Liver (tissue), 3 donors: ENCODE measurements around the gene SFXN2.

Source experiments
- EGR1 ChIP-seq, 2 donors: IDR thresholded peaks; 2 replicates each; pipeline ENCODE4 v1.6.1; 2016 to 2018; ENCODE audit warnings: antibody characterized with exemption in 2 of 2, low read depth in 2 of 2
- FOXA1 ChIP-seq: IDR thresholded peaks from 2 replicates; pipeline ENCODE4 v1.6.1; 2016; ENCODE audit warnings: antibody characterized with exemption
- JUND ChIP-seq, 2 donors: IDR thresholded peaks; 2 replicates each; pipeline ENCODE4 v1.6.1; 2016; ENCODE audit warnings: antibody characterized with exemption in 2 of 2
- MAX ChIP-seq: IDR thresholded peaks from 2 replicates; pipeline ENCODE4 v1.6.1; 2016; ENCODE audit warnings: antibody characterized with exemption
- RAD21 ChIP-seq, 2 donors: IDR thresholded peaks; 2 replicates each; pipeline ENCODE4 v1.6.1; 2016; ENCODE audit warnings: antibody characterized with exemption in 2 of 2, mild to moderate bottlenecking in 2 of 2
- SP1 ChIP-seq: IDR thresholded peaks from 2 replicates; pipeline ENCODE4 v1.6.1; 2018; ENCODE audit warnings: antibody characterized with exemption, mild to moderate bottlenecking
- TAF1 ChIP-seq: conservative IDR thresholded peaks from 2 replicates; pipeline ENCODE4 v1.6.1; 2016; ENCODE audit warnings: antibody characterized with exemption, mild to moderate bottlenecking
- YY1 ChIP-seq: IDR thresholded peaks from 2 replicates; pipeline ENCODE4 v1.6.1; 2016; ENCODE audit warnings: antibody characterized with exemption, mild to moderate bottlenecking
- ZBTB33 ChIP-seq: IDR thresholded peaks from 2 replicates; pipeline ENCODE4 v1.6.1; 2016; ENCODE audit warnings: antibody characterized with exemption
- TF ChIP-seq, protein P1 (sequence below): fragments of 150-350 bp; IDR thresholded peaks from 2 replicates; pipeline ENCODE4 v1.5.1; 2017; ENCODE audit warnings: improper control_type of control experiment, low read depth, low read length; ENCODE audit not compliant: missing input control
- TF ChIP-seq, protein P2 (sequence below): IDR thresholded peaks from 2 replicates; pipeline ENCODE4 v1.6.1; 2016; ENCODE audit warnings: antibody characterized with exemption
- donor health status: healthy.
- donor health status: healthy.

DNA sequence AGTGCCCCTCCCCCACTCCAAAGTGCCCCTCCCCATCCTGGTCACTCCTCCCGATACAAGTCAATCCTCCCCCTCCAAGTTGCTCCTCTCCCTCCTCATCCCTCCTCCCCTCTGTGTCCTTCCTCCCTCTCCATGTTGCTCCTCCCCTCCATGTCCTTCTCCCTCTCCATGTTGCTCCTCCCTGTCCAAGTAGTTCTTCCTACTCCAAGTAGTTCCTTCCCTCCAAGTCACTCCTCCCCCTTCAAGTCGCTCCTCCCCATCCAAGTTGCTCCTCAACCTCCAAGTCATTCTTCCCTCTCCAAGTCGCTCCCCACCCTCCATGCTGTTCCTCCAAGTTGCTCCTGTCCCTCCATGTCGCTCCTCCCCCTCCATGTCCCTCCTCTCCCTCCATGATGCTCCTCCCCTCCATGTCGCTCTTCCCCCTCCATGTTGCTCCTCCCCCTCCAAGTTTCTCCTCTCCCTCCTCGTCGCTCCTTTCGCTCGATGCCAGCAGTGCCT, 20.7 kb downstream of the SFXN2 start:
- TF ChIP-seq, protein P1, sequence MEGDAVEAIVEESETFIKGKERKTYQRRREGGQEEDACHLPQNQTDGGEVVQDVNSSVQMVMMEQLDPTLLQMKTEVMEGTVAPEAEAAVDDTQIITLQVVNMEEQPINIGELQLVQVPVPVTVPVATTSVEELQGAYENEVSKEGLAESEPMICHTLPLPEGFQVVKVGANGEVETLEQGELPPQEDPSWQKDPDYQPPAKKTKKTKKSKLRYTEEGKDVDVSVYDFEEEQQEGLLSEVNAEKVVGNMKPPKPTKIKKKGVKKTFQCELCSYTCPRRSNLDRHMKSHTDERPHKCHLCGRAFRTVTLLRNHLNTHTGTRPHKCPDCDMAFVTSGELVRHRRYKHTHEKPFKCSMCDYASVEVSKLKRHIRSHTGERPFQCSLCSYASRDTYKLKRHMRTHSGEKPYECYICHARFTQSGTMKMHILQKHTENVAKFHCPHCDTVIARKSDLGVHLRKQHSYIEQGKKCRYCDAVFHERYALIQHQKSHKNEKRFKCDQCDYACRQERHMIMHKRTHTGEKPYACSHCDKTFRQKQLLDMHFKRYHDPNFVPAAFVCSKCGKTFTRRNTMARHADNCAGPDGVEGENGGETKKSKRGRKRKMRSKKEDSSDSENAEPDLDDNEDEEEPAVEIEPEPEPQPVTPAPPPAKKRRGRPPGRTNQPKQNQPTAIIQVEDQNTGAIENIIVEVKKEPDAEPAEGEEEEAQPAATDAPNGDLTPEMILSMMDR, result no peak
- TF ChIP-seq SP1 (no peak), ZBTB33 (no peak), MAX (no peak), JUND (IDR thresholded peaks at IDR 0.05) (no peak), RAD21 (IDR thresholded peaks at IDR 0.05) (no peak), YY1 (no peak), EGR1 (IDR thresholded peaks at IDR 0.05; ENCODE audit: low read depth in 2 of 2) (no peak), TAF1 (no peak), FOXA1 (no peak)
- TF ChIP-seq, protein P2, sequence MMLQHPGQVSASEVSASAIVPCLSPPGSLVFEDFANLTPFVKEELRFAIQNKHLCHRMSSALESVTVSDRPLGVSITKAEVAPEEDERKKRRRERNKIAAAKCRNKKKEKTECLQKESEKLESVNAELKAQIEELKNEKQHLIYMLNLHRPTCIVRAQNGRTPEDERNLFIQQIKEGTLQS, result no peak
